Bronchial epithelial cell (primary cell): ENCODE results near the gene KCND3. TPM values are rescaled to one million over a fixed set of nuclear protein-coding genes. Genes with fewer than 3 reads are reported as not detected.

Source experiments
- DNase-seq: peaks from one replicate; pipeline ENCODE4 v3.0.0-alpha.2; 2010; ENCODE audit warnings: low read depth
- FAIRE-seq: peaks from 2 replicates; lab custom pipeline; 2011; peaks lifted over from hg19 to GRCh38; lab: Jason Lieb, UNC
- H3K27me3 ChIP-seq: 2 replicates; pipeline ENCODE4 v1.5.1; 2011; ENCODE audit warnings: low read length; ENCODE audit not compliant: control insufficient read depth, insufficient read depth
- H3K36me3 ChIP-seq: 2 replicates; pipeline ENCODE4 v1.5.1; 2011; ENCODE audit warnings: low read length; ENCODE audit not compliant: control insufficient read depth, insufficient read depth
- H3K4me3 ChIP-seq: 2 replicates; pipeline ENCODE4 v1.5.1; 2011; ENCODE audit warnings: mild to moderate bottlenecking, low read depth, low read length, control low read depth
- total RNA-seq: library from RNA; depleted of rRNA; stranded (reverse); fragments of >200 nt; gene quantifications from 2 replicates; pipeline ENCODE4 v1.2.1, GENCODE V29; 2014
- TF ChIP-seq, protein P1 (sequence below): IDR thresholded peaks from 2 replicates; pipeline ENCODE4 v1.5.1; 2011; ENCODE audit warnings: mild to moderate bottlenecking, moderate library complexity, low read length, control low read depth, inconsistent platforms; ENCODE audit not compliant: insufficient read depth, severe bottlenecking

KCND3 gene
- total RNA-seq, 1 donor from 2014 or later, result under 0.01 TPM

DNA sequence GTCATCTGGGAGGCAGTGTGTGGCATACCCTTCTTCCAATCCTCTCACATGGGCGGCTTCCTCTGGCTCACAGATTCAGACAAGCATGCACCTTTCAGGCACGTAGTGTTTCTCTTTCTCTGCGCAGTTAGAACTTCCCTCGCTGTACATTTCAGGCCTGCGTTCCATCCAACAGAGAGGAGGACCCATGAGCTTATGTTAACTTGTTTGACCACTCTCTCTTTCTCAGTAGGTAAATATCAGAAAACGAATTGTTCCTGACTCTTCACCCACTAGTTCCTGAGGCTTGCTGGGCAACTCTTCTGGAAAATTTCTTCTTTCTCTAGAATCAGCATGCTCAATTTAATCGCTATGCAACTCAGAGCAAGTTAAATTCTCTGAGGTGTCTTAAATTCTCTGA is 148.3 kb downstream of the KCND3 start:
- Histone ChIP-seq H3K4me3 (no peak overlapping the region), H3K36me3 (no peaks in the 10 kb centered on the region), H3K27me3 (no peaks in the 10 kb centered on the region)
- DNase-seq, result no peak
- no peak for FAIRE-seq
- TF ChIP-seq, protein P1, sequence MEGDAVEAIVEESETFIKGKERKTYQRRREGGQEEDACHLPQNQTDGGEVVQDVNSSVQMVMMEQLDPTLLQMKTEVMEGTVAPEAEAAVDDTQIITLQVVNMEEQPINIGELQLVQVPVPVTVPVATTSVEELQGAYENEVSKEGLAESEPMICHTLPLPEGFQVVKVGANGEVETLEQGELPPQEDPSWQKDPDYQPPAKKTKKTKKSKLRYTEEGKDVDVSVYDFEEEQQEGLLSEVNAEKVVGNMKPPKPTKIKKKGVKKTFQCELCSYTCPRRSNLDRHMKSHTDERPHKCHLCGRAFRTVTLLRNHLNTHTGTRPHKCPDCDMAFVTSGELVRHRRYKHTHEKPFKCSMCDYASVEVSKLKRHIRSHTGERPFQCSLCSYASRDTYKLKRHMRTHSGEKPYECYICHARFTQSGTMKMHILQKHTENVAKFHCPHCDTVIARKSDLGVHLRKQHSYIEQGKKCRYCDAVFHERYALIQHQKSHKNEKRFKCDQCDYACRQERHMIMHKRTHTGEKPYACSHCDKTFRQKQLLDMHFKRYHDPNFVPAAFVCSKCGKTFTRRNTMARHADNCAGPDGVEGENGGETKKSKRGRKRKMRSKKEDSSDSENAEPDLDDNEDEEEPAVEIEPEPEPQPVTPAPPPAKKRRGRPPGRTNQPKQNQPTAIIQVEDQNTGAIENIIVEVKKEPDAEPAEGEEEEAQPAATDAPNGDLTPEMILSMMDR, result no peak

DNA sequence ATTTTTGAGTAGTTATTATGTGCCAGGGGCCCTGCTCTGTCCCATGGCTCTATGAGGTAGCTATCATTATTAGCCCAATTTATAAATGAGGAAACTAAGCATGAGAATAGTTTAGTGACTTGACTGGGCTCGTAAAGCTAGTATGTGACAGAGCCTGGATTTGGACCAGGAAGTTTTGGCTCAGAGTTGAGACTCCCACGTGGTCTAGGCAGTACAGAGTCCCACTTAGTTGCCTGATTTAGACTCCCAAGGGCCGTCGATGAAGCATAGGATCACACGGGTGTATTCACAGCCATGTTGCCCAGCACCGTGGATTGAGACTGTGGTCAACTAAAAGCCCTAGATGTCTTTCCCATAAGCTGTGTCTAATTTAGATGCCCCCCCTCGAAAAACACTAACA is 152.1 kb downstream of the KCND3 start:
- H3K27me3 ChIP-seq, result no peaks in the 10 kb centered on the region
- DNase-seq (no peak), FAIRE-seq (no peak)
- no peaks in the 10 kb centered on the region for H3K36me3 ChIP-seq
- TF ChIP-seq, protein P1, result no peak
- H3K4me3 ChIP-seq, result no peak overlapping the region

DNA sequence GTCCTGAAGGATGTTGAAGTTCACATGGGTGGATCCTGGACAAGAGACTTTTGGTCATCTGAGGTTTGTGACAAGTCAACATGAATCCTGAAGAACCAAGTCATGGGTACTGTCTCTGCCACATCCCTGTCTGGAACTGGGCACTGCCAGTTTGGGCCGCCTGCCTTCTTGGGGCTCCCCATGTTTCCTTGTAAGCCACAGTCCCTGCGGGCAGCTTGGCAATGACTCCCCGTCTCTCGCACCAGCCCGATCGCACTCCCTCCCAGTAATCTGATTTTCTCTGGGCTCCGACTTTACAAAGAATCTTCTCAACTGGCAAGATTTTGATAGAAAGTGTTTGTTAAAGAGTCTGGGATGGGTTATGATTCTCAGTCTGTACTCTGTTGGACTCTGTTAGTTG is 153.4 kb downstream of the KCND3 start:
- Histone ChIP-seq H3K36me3 (no peaks in the 10 kb centered on the region), H3K4me3 (no peak overlapping the region), H3K27me3 (no peaks in the 10 kb centered on the region)
- FAIRE-seq (no peak), DNase-seq (no peak)
- TF ChIP-seq, protein P1, result no peak

DNA sequence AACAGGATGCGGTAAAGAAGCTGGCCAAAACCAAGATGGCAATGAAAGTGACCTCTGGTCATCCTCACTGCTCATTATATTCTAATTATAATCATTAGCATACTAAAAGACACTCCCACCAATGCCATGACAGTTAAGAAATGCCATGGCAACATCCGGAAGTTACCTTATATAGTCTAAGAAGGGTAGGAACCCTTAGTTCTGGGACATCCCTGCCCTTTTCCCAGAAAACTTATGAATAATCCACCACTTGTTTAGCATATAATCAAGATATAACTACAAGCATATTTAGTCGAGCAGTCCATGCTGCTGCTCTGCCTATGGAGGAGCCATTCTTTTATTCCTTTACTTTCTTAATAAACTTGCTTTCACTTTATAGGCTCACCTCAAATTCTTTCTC is 154.0 kb downstream of the KCND3 start:
- no peaks in the 10 kb centered on the region for H3K36me3 ChIP-seq
- H3K4me3 ChIP-seq, result no peak overlapping the region
- FAIRE-seq (no peak), DNase-seq (no peak)
- no peaks in the 10 kb centered on the region for H3K27me3 ChIP-seq
- TF ChIP-seq, protein P1, result no peak

DNA sequence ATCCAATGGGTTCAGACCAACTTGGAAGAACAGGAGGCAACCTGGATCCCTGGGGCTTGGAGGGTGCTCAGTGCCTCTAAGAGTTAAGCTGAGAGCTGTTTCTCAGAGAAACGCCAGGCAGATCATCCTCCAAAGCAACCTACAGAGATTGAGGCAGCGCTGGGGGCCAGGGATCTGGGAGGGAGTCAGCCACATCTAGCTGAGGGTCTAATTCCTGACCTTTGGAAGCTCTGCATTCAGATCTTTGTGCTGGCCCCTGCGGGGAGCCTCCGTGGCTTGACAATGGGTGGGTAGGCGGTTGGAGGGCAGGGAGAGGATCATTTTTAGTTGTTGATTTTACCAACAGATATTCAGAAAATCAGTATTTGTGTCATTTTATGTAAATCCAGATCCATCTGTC is 154.5 kb downstream of the KCND3 start:
- FAIRE-seq, result no peak
- Histone ChIP-seq H3K27me3 (no peaks in the 10 kb centered on the region), H3K36me3 (no peaks in the 10 kb centered on the region), H3K4me3 (no peak overlapping the region)
- TF ChIP-seq, protein P1, result no peak
- no peak for DNase-seq

DNA sequence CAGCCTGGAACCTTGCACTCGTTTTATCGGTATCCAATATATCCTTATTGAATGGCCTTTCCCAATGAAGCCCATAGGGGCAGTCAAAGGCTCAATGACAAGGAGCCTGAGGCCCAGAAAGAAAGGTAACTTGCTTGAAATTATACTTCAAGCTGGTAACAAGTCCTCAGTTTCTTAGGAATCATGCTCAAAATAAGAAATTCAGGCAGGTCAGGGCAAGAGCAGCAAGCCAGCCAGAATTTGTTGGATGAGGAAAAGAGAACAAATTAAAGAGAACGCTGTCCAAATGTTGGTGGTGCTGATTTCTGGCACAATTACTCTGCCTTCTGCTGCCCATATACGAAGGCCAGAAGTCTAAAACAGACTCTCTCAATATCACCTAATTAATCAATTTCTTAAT is 156.1 kb downstream of the KCND3 start:
- no peaks in the 10 kb centered on the region for H3K27me3 ChIP-seq
- DNase-seq (peak; percentile 10), FAIRE-seq (no peak)

More for the DNA sequence above, 156.1 kb downstream of the KCND3 start:
- H3K36me3 ChIP-seq, result no peaks in the 10 kb centered on the region
- TF ChIP-seq, protein P1, result no peak
- no peak overlapping the region for H3K4me3 ChIP-seq
